Activated CD8-positive, alpha-beta memory T cell treated with anti-CD3 and anti-CD28 coated beads, Interleukin-2, amount 10 ng/mL, durations not matched to agents 7 days and 5 days (primary cell): ENCODE measurements around the gene EVI5L. TPM values are rescaled to one million over a fixed set of nuclear protein-coding genes. Genes with fewer than 3 reads are reported as not detected.

ENCODE experiments used
- ATAC-seq: fragments of 150-1000 bp; cut with Tn5 transposase; one replicate; pipeline ENCODE4 v1.10.0; 2021; ENCODE audit warnings: moderate library complexity
- CTCF ChIA-PET: fragments of 350-600 bp; sonication (Branson Sonifier 250); formaldehyde crosslinking; loops from one replicate; lab custom pipeline; 2021; ENCODE audit warnings: antibody characterized with exemption; lab: Charles Lee
- DNase-seq: peaks from one replicate; pipeline ENCODE4 v3.0.0-alpha.2; 2020
- H3K27ac Mint-ChIP-seq: one replicate; pipeline ENCODE4 v1.8.0; 2021; ENCODE audit warnings: mild to moderate bottlenecking, mixed read lengths
- H3K27me3 Mint-ChIP-seq: one replicate; pipeline ENCODE4 v1.8.0; 2021; ENCODE audit warnings: mixed read lengths
- H3K36me3 Mint-ChIP-seq: one replicate; pipeline ENCODE4 v1.8.0; 2021; ENCODE audit warnings: mild to moderate bottlenecking, mixed read lengths
- H3K4me1 Mint-ChIP-seq: one replicate; pipeline ENCODE4 v1.8.0; 2021; ENCODE audit warnings: mixed read lengths
- H3K4me3 Mint-ChIP-seq: one replicate; pipeline ENCODE4 v1.8.0; 2021; ENCODE audit warnings: mild to moderate bottlenecking, moderate library complexity, mixed read lengths
- H3K9me3 Mint-ChIP-seq: one replicate; pipeline ENCODE4 v1.8.0; 2022; ENCODE audit warnings: low read depth, mixed read lengths
- total RNA-seq, 2 experiments: library from RNA; stranded (reverse); gene quantifications; one replicate each; pipeline ENCODE4 v1.2.3, GENCODE V29; 2021

EVI5L gene
- total RNA-seq, 2 experiments from 2014 or later, result 6.0 to 6.1 TPM

GRCh38 chr19:7869453-7869909 is 39.5 kb downstream of the EVI5L start:
- peak; percentile 76 for DNase-seq
- Mint-ChIP-seq H3K27me3 (peaks cover 54% of the 10 kb centered on the region), H3K4me1 (peaks cover 37% of the 10 kb centered on the region), H3K9me3 (no peaks in the 10 kb centered on the region), H3K27ac (no peak overlapping the region), H3K36me3 (no peaks in the 10 kb centered on the region), H3K4me3 (peak overlapping the region; percentile 41)
- CTCF ChIA-PET, result interaction anchor here (0.7 to 2.2 kb wide), 27 partner anchors 8 to 380 kb away, joined by 3 to 41 read pairs (median 6); partner anchors contain the start of genes MAP2K7, MCOLN1, PET100 and SNAPC2
- peak; percentile 63 for ATAC-seq

- no peak overlapping the region for H3K4me3 Mint-ChIP-seq
- peaks cover 55% of the 10 kb centered on the region for H3K27me3 Mint-ChIP-seq
- CTCF ChIA-PET, result interaction anchor here (0.7 to 2.2 kb wide), 21 partner anchors 9 to 240 kb away, joined by 3 to 41 read pairs (median 6); partner anchors contain the start of genes MAP2K7, PET100, SNAPC2 and STXBP2
- H3K27ac Mint-ChIP-seq, result peak overlapping the region; percentile 32
- peaks cover 34% of the 10 kb centered on the region for H3K4me1 Mint-ChIP-seq
- DNase-seq, result peak; percentile 77
- H3K9me3 Mint-ChIP-seq, result no peaks in the 10 kb centered on the region
- H3K36me3 Mint-ChIP-seq, result no peaks in the 10 kb centered on the region
- ATAC-seq, result peak; percentile 9
Observed at GRCh38 chr19:7869910-7870511, 40.0 kb downstream of the EVI5L start.

DNA sequence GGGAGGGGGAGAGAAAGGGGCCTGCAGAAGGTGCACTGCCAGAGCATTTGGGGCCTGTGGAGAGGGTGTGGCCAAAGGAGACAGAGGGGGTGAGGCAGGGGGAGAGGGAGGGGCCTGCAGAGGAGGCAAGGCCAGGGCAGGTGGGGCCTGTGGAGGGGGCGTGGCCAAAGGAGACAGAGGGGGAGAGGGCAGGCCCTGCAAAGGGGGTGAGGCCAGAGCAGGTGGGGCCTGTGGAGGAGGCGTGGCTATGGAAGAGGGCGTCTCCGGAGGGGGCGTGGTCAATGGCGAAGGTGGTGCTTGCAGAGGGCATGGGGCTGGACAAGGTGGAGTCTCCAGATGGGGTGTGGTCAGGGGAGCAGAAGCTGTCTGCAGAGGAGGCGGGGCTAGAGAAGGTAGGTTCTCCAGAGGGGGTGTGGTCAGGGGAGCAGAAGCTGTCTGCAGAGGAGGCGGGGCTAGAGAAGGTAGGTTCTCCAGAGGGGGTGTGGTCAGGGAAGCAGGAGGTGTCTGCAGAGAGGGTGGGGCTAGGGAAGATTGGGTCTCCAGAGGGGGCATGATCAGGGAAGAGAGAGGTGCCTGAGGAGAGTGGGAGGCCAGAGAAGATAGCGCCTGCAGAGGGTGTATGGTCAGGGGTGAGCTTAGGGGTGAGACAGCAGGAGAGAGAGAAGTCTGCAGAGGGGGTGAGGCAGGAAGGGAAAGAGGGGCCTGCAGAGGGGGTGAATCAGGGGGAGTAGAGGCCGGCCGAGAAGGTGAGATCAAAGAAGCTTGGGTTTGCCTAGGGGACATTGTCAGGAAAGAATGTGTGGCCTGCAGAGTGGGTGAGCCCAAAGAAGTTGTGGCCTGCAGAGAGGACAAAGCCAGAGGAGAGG is 40.8 kb downstream of the EVI5L start:
- CTCF ChIA-PET, result interaction anchor here (0.5 to 0.7 kb wide), 2 partner anchors 33 to 396 kb away, joined by 3 to 6 read pairs; partner anchors contain the start of gene MAP2K7
- ATAC-seq (peak; percentile 9), DNase-seq (peak; percentile 82)
- Mint-ChIP-seq H3K4me3 (no peak overlapping the region), H3K27me3 (peaks cover 55% of the 10 kb centered on the region), H3K27ac (peak overlapping the region; percentile 17), H3K4me1 (peaks cover 29% of the 10 kb centered on the region), H3K36me3 (no peaks in the 10 kb centered on the region), H3K9me3 (no peaks in the 10 kb centered on the region)

DNA sequence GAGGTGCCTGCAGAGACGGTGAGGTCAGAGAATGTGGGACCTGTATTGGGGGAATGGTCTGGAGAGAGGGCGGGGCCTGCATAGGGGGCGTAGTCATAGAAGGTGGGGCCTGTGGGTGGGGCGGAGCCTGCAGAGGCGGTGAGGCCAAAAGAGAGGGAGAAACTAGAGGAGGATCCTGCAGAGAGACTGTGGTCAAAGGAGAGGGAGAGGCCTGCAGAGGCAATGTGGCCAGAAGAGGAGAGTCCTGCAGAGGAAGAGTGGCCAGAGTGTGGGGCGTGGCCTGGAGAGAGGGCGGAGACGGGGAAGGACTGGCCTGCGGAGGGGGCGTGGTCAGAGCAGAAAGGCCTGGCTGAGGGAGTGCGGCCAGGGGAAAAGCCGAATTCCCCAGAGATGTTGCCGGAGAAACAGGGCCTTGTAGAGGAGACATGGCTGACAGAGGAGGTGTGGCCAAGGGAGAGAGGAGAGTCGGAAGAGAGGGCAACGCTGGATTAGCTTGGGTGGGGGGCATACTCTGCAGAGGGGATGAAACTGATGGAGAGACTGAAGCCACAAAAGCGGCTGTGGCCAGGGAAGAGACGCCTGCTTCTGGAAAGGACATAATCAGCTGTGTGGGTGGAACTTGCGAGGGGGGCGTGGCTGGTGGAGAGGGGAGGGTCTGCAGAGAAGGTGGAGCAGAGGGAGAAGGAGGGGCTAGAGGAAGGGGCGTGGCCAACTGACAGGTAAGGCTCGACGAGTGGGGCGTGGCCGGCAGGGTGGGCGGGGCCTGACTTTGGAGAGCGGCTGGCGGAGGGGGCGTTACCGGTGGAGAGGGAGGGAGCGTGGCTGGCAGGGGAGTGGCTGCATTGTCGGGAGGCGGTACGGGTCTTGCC is 41.7 kb downstream of the EVI5L start:
- CTCF ChIA-PET, result interaction anchor here (0.5 kb wide), 1 partner anchor 395 kb away, joined by 3 read pairs; no protein-coding TSS in a partner anchor
- Mint-ChIP-seq H3K36me3 (no peaks in the 10 kb centered on the region), H3K27me3 (peaks cover 56% of the 10 kb centered on the region), H3K9me3 (no peaks in the 10 kb centered on the region), H3K4me3 (peak overlapping the region; percentile 3), H3K27ac (peak overlapping the region; percentile 17), H3K4me1 (peaks cover 29% of the 10 kb centered on the region)
- peak; percentile 5 for ATAC-seq
- peak; percentile 88 for DNase-seq

GRCh38 chr19:7872306-7873204 is 42.5 kb downstream of the EVI5L start:
- no peaks in the 10 kb centered on the region for H3K36me3 Mint-ChIP-seq
- no peak overlapping the region for H3K4me3 Mint-ChIP-seq
- DNase-seq (no peak), ATAC-seq (no peak)
- CTCF ChIA-PET, result interaction anchor here (0.6 kb wide), 1 partner anchor 972 kb away, joined by 3 read pairs; no protein-coding TSS in a partner anchor
- no peaks in the 10 kb centered on the region for H3K9me3 Mint-ChIP-seq
- H3K4me1 Mint-ChIP-seq, result peaks cover 29% of the 10 kb centered on the region
- H3K27ac Mint-ChIP-seq, result no peak overlapping the region
- H3K27me3 Mint-ChIP-seq, result peaks cover 47% of the 10 kb centered on the region

GRCh38 chr19:7873304-7874075 is 43.5 kb downstream of the EVI5L start:
- Mint-ChIP-seq H3K9me3 (no peaks in the 10 kb centered on the region), H3K27ac (no peak overlapping the region), H3K27me3 (peaks cover 40% of the 10 kb centered on the region), H3K4me1 (peaks cover 26% of the 10 kb centered on the region), H3K36me3 (no peaks in the 10 kb centered on the region), H3K4me3 (peak overlapping the region; percentile 38)
- ATAC-seq (no peak), DNase-seq (no peak)
- CTCF ChIA-PET, result no interaction called here

GRCh38 chr19:7874076-7874896 is 44.3 kb downstream of the EVI5L start, which contains the start of gene PRR36:
Gene PRR36, minus strand, starts transcription at chr19:7874390. Its CDS starts 701 bp downstream, at chr19:7873689.
- no peak within 1 kb of the TSS for H3K27ac Mint-ChIP-seq
- peak within 1 kb of the TSS; percentile 38 for H3K4me3 Mint-ChIP-seq
- CTCF ChIA-PET, result interaction anchor here (1.5 to 2.3 kb wide), 2 partner anchors 13 to 29 kb away, joined by 3 to 7 read pairs; partner anchors contain the start of gene MAP2K7
- peaks cover 39% of the 10 kb centered on the region for H3K27me3 Mint-ChIP-seq
- no peak for DNase-seq
- H3K9me3 Mint-ChIP-seq, result no peaks in the 10 kb centered on the region
- H3K36me3 Mint-ChIP-seq, result no peaks in the 10 kb centered on the region
- H3K4me1 Mint-ChIP-seq, result peaks cover 21% of the 10 kb centered on the region
- no peak for ATAC-seq

- ATAC-seq (no peak), DNase-seq (no peak)
- Mint-ChIP-seq H3K36me3 (no peaks in the 10 kb centered on the region), H3K27ac (no peak overlapping the region), H3K27me3 (peaks cover 39% of the 10 kb centered on the region), H3K4me3 (no peak overlapping the region), H3K9me3 (no peaks in the 10 kb centered on the region), H3K4me1 (peaks cover 20% of the 10 kb centered on the region)
- CTCF ChIA-PET, result interaction anchor here (1.5 to 2.3 kb wide), 2 partner anchors 13 to 29 kb away, joined by 3 to 7 read pairs; partner anchors contain the start of gene MAP2K7
Observed at GRCh38 chr19:7874897-7875273, 44.9 kb downstream of the EVI5L start.

GRCh38 chr19:7877249-7877836 is 47.3 kb downstream of the EVI5L start:
- DNase-seq (no peak), ATAC-seq (no peak)
- CTCF ChIA-PET, result interaction anchor here (1.2 kb wide), 1 partner anchor 8 kb away, joined by 5 read pairs; no protein-coding TSS in a partner anchor
- no peak overlapping the region for H3K4me3 Mint-ChIP-seq
- peaks cover 3% of the 10 kb centered on the region for H3K4me1 Mint-ChIP-seq
- no peaks in the 10 kb centered on the region for H3K36me3 Mint-ChIP-seq
- peaks cover 26% of the 10 kb centered on the region for H3K27me3 Mint-ChIP-seq
- H3K9me3 Mint-ChIP-seq, result peaks cover 3% of the 10 kb centered on the region
- H3K27ac Mint-ChIP-seq, result no peak overlapping the region

DNA sequence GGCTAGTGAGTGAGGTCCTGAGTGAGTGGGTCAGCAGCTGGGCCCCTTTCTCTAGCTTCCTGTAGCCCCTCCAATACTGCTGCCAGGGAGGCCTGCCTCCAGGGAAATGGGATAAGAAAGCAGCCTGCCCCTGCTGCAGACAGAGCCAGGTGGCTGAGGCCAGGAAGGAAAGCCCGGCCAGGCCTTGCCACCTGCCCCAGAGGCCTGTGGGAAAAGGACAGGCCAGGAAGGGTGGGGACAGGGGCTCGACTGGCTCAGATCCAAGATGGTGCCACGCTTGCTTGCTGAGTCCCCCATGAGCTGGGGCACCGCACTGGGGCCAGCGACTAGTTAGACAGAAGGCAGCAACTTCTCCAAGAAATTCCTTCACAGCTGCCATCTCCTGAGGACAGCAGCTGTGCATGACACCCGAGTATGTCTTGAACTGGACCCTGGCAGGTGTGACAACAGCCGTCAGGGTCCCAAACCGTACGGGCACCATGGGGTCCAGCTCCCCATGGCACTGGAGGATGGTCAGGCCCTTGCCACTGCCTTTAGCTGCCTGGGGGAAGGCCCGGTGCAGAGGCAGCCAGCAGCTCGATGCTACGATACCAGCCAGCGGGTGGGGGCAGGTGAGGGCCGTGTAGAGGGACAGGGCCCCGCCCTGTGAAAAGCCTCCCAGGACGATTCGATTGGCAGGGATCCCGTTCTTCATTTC is 49.2 kb downstream of the EVI5L start:
- peaks cover 15% of the 10 kb centered on the region for H3K27me3 Mint-ChIP-seq
- CTCF ChIA-PET, result interaction anchor here (0.7 to 1.5 kb wide), 2 partner anchors 10 to 66 kb away, joined by 3 to 6 read pairs; no protein-coding TSS in a partner anchor
- H3K4me3 Mint-ChIP-seq, result no peak overlapping the region
- H3K36me3 Mint-ChIP-seq, result no peaks in the 10 kb centered on the region
- DNase-seq (no peak), ATAC-seq (peak; percentile 27)
- no peak overlapping the region for H3K27ac Mint-ChIP-seq
- peaks cover 3% of the 10 kb centered on the region for H3K9me3 Mint-ChIP-seq
- H3K4me1 Mint-ChIP-seq, result no peaks in the 10 kb centered on the region
